Natural killer cell (primary cell): ENCODE measurements around the gene MAP1S. TPM values are rescaled to one million over a fixed set of nuclear protein-coding genes. Genes with fewer than 3 reads are reported as not detected.

Experiments used
- ATAC-seq, 3 donors: fragments of 150-1000 bp in 2 of 3; fragments of 200-7000 bp in 1 of 3; cut with Tn5 transposase; 1 replicate in 1 of 3; 2 replicates in 2 of 3; pipeline ENCODE4 v1.10.0; 2021; ENCODE audit warnings: mild to moderate bottlenecking in 2 of 3, moderate library complexity in 2 of 3
- DNase-seq, 2 donors: peaks; one replicate each; pipeline versions ENCODE4 v3.0.0 to v3.0.0-alpha.2; 2013 to 2021; ENCODE audit warnings: mixed read lengths in 1 of 2
- H3K27ac ChIP-seq: one replicate; pipeline ENCODE4 v1.5.1; 2013; ENCODE audit warnings: mild to moderate bottlenecking, low read length
- H3K27me3 ChIP-seq: one replicate; pipeline ENCODE4 v1.6.1; 2013; ENCODE audit warnings: low read length; ENCODE audit not compliant: control insufficient read depth, insufficient read depth
- H3K36me3 ChIP-seq: one replicate; pipeline ENCODE4 v1.6.1; 2013; ENCODE audit warnings: low read length; ENCODE audit not compliant: control insufficient read depth, insufficient read depth
- H3K4me1 ChIP-seq: one replicate; pipeline ENCODE4 v1.6.1; 2013; ENCODE audit warnings: low read length; ENCODE audit not compliant: control insufficient read depth, insufficient read depth
- H3K4me3 ChIP-seq: one replicate; pipeline ENCODE4 v1.5.1; 2013; ENCODE audit warnings: low read length
- H3K9me3 ChIP-seq: one replicate; pipeline ENCODE4 v1.6.1; 2013; ENCODE audit warnings: low read length; ENCODE audit not compliant: control insufficient read depth, insufficient read depth
- H3K27ac Mint-ChIP-seq, 2 donors: one replicate each; pipeline ENCODE4 v1.8.0; 2022; ENCODE audit warnings: mild to moderate bottlenecking in 2 of 2, mixed read lengths in 2 of 2, moderate library complexity in 1 of 2
- H3K27me3 Mint-ChIP-seq, 2 donors: one replicate each; pipeline ENCODE4 v1.8.0; 2022; ENCODE audit warnings: low read depth in 2 of 2, mixed read lengths in 2 of 2
- H3K36me3 Mint-ChIP-seq: one replicate; pipeline ENCODE4 v1.8.0; 2022; ENCODE audit warnings: mixed read lengths
- H3K4me1 Mint-ChIP-seq, 2 donors: one replicate each; pipeline ENCODE4 v1.8.0; 2022; ENCODE audit warnings: mixed read lengths in 2 of 2
- H3K4me3 Mint-ChIP-seq: one replicate; pipeline ENCODE4 v1.8.0; 2022; ENCODE audit warnings: mild to moderate bottlenecking, moderate library complexity, mixed read lengths
- H3K9me3 Mint-ChIP-seq, 2 donors: one replicate each; pipeline ENCODE4 v1.8.0; 2022; ENCODE audit warnings: mixed read lengths in 2 of 2
- CTCF ChIP-seq: fragments of 200-600 bp; IDR thresholded peaks from one replicate; pipeline ENCODE4 v1.8.0; 2022; ENCODE audit warnings: antibody characterized with exemption
- WGBS: methylation state at CpG from one replicate; pipeline ENCODE4 v1.1.7; 2013; ENCODE audit warnings: missing lambda C conversion rate; ENCODE audit not compliant: insufficient coverage; 5-methylcytosine and 5-hydroxymethylcytosine counted together
- intact Hi-C: fragments of 100-400 bp; cut with micrococcal nuclease; formaldehyde crosslinking; loops from one replicate; pipeline ENCODE4 v1.14.2; 2022
- total RNA-seq, 4 donors: library from RNA; stranded (reverse); fragments of 120-200 nt in 1 of 4; gene quantifications; one replicate each; pipeline versions ENCODE4 v1.2.3 to v1.2.4, GENCODE V29; 2013 to 2022

The MAP1S gene
- total RNA-seq, 3 donors from 2014 or later (not counting 1 experiment from before 2014, with no cell fraction given): 41.0 to 59.4 (median 45.8) TPM

- WGBS: 81% methylated on average over 9 of the region's 9 CpGs
- intact Hi-C loops: no loop called here
- H3K4me3 ChIP-seq: no peak overlapping the region
- Mint-ChIP-seq H3K4me3 (peak overlapping the region; percentile 21), H3K4me1 (peaks cover 29 to 39% of the 10 kb centered on the region in 2 donors), H3K36me3 (no peaks in the 10 kb centered on the region), H3K27me3 (no peaks in the 10 kb centered on the region), H3K9me3 (no peaks in the 10 kb centered on the region), H3K27ac (peak overlapping the region; percentile 42 to 52)
- peaks cover 24% of the 10 kb centered on the region for H3K36me3 ChIP-seq
- H3K27ac ChIP-seq: no peak overlapping the region
- peaks cover 69% of the 10 kb centered on the region for H3K4me1 ChIP-seq
- no peaks in the 10 kb centered on the region for H3K27me3 ChIP-seq
- TF ChIP-seq CTCF: no peak
- no peaks in the 10 kb centered on the region for H3K9me3 ChIP-seq
- ATAC-seq: no peak
- DNase-seq: no peak
Measured at GRCh38 chr19:17753976-17754375, 34.7 kb downstream of the MAP1S start.

- ATAC-seq (no peak), DNase-seq (no peak)
- Histone ChIP-seq H3K27ac (peak overlapping the region; percentile 16), H3K27me3 (no peaks in the 10 kb centered on the region), H3K36me3 (peaks cover 24% of the 10 kb centered on the region), H3K4me1 (peaks cover 61% of the 10 kb centered on the region), H3K9me3 (no peaks in the 10 kb centered on the region), H3K4me3 (no peak overlapping the region)
- WGBS: 83% methylated on average over 5 of the region's 5 CpGs
- intact Hi-C loops: no loop called here
- no peaks in the 10 kb centered on the region for H3K27me3 Mint-ChIP-seq
- H3K27ac Mint-ChIP-seq: peak overlapping the region; percentile 42 to 52
- no peak for TF ChIP-seq CTCF
- H3K4me3 Mint-ChIP-seq: peak overlapping the region; percentile 9
- no peaks in the 10 kb centered on the region for H3K36me3 Mint-ChIP-seq
- peaks cover 20 to 30% of the 10 kb centered on the region in 2 donors for H3K4me1 Mint-ChIP-seq
- H3K9me3 Mint-ChIP-seq: no peaks in the 10 kb centered on the region
Measured at GRCh38 chr19:17754634-17755442, 35.6 kb downstream of the MAP1S start.

GRCh38 chr19:17755443-17755890 is 36.2 kb downstream of the MAP1S start:
- Histone ChIP-seq H3K27ac (no peak overlapping the region), H3K36me3 (peaks cover 24% of the 10 kb centered on the region), H3K4me1 (peaks cover 54% of the 10 kb centered on the region), H3K4me3 (no peak overlapping the region), H3K27me3 (no peaks in the 10 kb centered on the region), H3K9me3 (no peaks in the 10 kb centered on the region)
- TF ChIP-seq CTCF: no peak
- peak overlapping the region in 1 of 2 donors; percentile 42 for H3K27ac Mint-ChIP-seq
- 100% methylated on average over 1 of the region's 1 CpG for WGBS
- no peak for DNase-seq
- no peaks in the 10 kb centered on the region for H3K9me3 Mint-ChIP-seq
- intact Hi-C loops: no loop called here
- no peak overlapping the region for H3K4me3 Mint-ChIP-seq
- no peaks in the 10 kb centered on the region for H3K27me3 Mint-ChIP-seq
- peaks cover 19 to 26% of the 10 kb centered on the region in 2 donors for H3K4me1 Mint-ChIP-seq
- no peak for ATAC-seq
- no peaks in the 10 kb centered on the region for H3K36me3 Mint-ChIP-seq
